Body of pancreas (tissue), 4 donors: Measurements from ENCODE around the gene DNAJC7.

Source experiments
- POLR2A ChIP-seq, 3 donors: fragments of 450-650 bp; IDR thresholded peaks; one replicate each; pipeline ENCODE4 v1.6.1; 2016; ENCODE audit warnings: antibody characterized with exemption in 3 of 3, mild to moderate bottlenecking in 2 of 3
- TF ChIP-seq, protein P1 (sequence below), 7 experiments: fragments of 450-650 bp in 4 of 7; fragments of 200-600 bp in 3 of 7; sonication (generic) in 3 of 7; IDR thresholded peaks; one replicate each; pipeline ENCODE4 v1.5.1; 2016 to 2019; ENCODE audit warnings: antibody characterized with exemption in 7 of 7

DNA sequence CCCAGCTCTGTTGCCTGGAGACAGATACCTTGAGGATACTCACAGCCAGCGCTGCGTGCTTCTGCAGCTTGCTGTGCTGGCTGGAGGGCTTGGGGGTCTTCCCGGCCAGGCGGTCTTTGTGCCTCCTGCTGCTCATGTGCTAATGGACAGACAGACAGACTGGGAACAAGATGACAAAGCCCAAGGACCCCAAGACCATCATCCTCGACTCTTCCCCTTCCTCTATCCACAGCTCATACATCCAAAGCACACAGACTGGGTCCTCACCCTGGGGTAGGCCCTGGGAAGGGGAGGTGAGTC lies 10.3 kb upstream of the DNAJC7 start:
- TF ChIP-seq, protein P1, sequence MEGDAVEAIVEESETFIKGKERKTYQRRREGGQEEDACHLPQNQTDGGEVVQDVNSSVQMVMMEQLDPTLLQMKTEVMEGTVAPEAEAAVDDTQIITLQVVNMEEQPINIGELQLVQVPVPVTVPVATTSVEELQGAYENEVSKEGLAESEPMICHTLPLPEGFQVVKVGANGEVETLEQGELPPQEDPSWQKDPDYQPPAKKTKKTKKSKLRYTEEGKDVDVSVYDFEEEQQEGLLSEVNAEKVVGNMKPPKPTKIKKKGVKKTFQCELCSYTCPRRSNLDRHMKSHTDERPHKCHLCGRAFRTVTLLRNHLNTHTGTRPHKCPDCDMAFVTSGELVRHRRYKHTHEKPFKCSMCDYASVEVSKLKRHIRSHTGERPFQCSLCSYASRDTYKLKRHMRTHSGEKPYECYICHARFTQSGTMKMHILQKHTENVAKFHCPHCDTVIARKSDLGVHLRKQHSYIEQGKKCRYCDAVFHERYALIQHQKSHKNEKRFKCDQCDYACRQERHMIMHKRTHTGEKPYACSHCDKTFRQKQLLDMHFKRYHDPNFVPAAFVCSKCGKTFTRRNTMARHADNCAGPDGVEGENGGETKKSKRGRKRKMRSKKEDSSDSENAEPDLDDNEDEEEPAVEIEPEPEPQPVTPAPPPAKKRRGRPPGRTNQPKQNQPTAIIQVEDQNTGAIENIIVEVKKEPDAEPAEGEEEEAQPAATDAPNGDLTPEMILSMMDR (IDR thresholded peaks at IDR 0.05) = no peak
- TF ChIP-seq POLR2A (IDR thresholded peaks at IDR 0.05) = no peak
